ENCODE measurements around the gene NCOR2.

NCOR2 gene

DNA sequence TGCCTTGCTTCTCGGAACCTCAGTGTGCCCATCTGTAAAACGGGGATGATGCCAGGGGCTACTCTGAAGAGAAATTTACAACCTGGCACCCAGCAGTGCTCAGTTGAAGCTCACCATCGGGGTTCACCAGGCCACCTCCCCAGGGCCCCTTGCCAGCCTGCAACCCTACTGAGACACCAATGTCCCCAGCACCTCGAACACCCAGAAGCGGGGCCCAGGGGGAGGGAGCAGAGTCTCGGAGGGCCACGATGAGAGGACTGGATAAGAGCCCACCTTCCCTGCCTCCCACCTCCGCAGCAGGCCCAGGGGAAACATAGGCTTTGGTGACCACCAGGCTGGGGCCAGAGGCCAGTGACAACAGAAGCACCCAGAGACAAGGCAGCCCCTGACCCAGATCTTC, 22.4 kb downstream of the NCOR2 start:
- H3K4me3 ChIP-seq (ENCODE audit: low read depth, low read length), result no peak overlapping the region

- H3K4me3 ChIP-seq (ENCODE audit: low read depth, low read length), result no peak overlapping the region
Measured at GRCh38 chr12:124544311-124544970, 23.0 kb downstream of the NCOR2 start.

DNA sequence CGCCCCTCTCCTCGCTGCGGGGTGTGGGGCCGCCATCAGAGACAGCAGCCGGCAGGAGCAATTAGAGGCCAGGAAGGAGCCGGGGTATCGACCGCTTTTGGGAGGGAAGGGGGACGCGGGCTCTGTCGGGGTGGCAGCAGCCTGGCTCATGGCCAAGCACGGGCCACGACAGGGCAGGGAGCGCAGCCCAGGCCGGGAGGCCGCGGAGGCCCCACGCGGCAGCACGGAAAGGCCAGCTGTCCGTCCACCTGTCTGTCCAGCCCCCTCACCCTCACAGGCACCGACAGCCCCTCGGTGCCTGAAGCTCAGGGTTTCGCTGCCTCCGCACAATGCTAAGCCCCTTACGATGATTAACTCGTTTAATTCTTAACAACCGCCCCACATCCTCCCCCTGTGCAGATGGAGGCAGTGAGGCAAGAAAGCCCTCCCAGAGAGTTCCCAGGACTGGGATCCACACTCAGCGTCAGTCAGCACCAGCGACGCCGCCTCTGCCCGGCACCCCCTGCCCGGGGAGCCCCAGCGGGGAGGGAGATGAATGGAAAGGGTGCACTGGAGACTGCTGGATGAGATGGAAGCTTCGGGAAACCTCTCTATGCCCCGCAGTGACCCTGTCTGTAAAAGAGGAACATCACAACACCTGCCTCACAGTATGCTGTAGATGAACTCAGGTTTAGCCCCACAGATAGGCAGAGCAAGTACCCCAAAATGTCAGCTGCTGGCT, 23.7 kb downstream of the NCOR2 start:
- H3K4me3 ChIP-seq (ENCODE audit: low read depth, low read length), result no peak overlapping the region

- H3K4me3 ChIP-seq (ENCODE audit: low read depth, low read length), result no peak overlapping the region
Measured at GRCh38 chr12:124543052-124543589, 24.3 kb downstream of the NCOR2 start.

DNA sequence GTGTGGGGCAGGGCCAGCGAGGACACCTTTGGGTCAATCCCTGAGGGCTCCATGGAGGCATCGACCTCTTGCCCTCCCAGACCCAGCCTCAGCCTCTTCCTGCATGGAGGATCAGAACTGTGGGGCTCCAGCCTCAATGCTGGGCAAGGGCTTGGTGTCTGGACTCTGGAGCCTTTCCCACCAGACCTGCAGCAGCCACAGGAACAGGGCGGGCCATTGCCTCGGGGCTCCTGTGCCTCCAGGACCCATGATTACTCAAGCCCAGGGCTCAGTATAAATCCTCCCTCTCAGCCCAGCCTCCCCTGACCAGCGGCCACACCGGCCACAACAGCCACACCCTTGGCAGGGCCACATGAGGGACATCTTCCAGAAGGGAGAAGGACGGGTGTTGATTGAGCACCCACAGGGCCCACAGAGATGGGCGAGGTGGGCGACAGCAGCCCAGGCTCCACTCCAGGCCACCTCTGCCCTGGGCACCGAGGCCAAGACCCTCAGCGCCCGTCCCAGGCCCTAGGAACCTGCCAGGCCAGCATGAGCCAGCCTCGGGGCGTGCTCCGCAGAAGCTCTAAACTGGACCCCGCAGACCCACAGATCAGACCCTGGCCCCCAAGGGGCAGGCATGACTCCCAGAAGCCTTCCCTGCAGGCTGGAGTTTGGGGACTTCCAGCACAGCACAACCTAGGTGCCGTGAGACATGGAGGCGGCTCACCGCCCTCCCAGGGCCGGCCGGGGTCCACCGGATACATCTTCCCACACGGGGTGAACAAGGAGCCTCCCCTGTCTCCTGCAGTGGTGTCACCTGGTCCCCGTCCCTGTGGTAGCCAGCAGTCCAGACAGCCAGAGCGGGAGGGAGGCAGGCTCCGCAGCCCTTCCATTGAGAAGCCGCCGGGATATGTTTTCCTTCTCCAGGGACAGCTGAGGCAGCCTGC, 25.1 kb downstream of the NCOR2 start:
- H3K4me3 ChIP-seq (ENCODE audit: low read depth, low read length), result no peak overlapping the region

- H3K4me3 ChIP-seq (ENCODE audit: low read depth, low read length), result no peak overlapping the region
Measured at GRCh38 chr12:124541322-124541721, 26.1 kb downstream of the NCOR2 start.

GRCh38 chr12:124539084-124540041, 28.0 kb downstream of the NCOR2 start:
- H3K4me3 ChIP-seq (ENCODE audit: low read depth, low read length), result no peak overlapping the region

GRCh38 chr12:124538194-124539082, 29.0 kb downstream of the NCOR2 start:
- no peak overlapping the region for H3K4me3 ChIP-seq (ENCODE audit: low read depth, low read length)

- H3K4me3 ChIP-seq (ENCODE audit: low read depth, low read length), result no peak overlapping the region
Measured at GRCh38 chr12:124537525-124538193, 29.8 kb downstream of the NCOR2 start.

- H3K4me3 ChIP-seq (ENCODE audit: low read depth, low read length), result no peak overlapping the region
Measured at GRCh38 chr12:124536641-124537040, 30.8 kb downstream of the NCOR2 start.

DNA sequence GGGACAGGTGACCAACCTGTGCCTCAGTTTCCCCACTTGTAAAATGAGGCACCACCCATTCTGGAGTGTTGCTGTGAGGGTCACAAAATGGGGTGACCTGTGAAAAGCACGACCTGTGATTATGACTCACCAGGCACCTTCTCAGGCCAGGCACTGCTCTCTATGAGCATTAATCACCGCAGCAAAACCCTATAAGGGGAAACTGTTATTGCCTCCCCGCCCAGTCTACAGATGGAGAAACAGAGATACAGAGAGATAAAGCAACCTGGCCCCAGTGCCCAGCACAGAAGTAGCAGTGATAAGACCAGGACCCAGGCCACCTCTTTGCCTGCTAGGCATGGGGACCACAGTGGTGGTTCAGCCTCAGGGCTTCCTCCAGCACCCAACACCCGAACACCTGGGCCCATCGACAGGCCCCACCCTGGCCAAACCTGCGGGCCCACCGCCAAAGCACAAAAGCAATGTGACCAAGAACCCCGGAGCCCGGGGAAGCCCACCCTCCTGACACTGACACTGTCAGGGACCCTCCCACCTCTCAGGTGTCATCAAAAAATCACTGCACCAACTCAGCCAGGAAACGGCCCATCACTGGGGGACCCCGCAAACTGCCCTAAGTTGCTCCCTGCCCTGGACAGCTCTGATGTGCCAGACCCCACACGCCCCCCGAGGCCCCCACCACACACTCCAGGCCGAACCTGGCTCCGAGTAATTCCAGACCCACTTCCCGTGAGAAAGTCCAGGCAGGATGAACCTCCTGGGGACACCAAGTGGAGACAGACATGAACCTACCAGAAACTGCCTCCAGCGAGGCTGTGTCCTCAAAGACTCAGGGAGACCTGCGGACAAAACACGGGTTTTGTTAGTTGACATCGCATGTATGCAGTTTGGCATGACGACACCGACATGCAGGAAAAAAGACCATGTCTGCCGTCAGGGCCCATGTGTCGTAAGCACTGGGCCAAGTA, 32.4 kb downstream of the NCOR2 start:
- no peak overlapping the region for H3K4me3 ChIP-seq (ENCODE audit: low read depth, low read length)

GRCh38 chr12:124533456-124533855, 34.0 kb downstream of the NCOR2 start:
- no peak overlapping the region for H3K4me3 ChIP-seq (ENCODE audit: low read depth, low read length)

- H3K4me3 ChIP-seq (ENCODE audit: low read depth, low read length), result no peak overlapping the region
Measured at GRCh38 chr12:124532967-124533366, 34.4 kb downstream of the NCOR2 start.

GRCh38 chr12:124532331-124532750, 35.1 kb downstream of the NCOR2 start:
- H3K4me3 ChIP-seq (ENCODE audit: low read depth, low read length), result no peak overlapping the region

GRCh38 chr12:124531906-124532305, 35.5 kb downstream of the NCOR2 start:
- no peak overlapping the region for H3K4me3 ChIP-seq (ENCODE audit: low read depth, low read length)

GRCh38 chr12:124531281-124531745, 36.1 kb downstream of the NCOR2 start:
- no peak overlapping the region for H3K4me3 ChIP-seq (ENCODE audit: low read depth, low read length)

DNA sequence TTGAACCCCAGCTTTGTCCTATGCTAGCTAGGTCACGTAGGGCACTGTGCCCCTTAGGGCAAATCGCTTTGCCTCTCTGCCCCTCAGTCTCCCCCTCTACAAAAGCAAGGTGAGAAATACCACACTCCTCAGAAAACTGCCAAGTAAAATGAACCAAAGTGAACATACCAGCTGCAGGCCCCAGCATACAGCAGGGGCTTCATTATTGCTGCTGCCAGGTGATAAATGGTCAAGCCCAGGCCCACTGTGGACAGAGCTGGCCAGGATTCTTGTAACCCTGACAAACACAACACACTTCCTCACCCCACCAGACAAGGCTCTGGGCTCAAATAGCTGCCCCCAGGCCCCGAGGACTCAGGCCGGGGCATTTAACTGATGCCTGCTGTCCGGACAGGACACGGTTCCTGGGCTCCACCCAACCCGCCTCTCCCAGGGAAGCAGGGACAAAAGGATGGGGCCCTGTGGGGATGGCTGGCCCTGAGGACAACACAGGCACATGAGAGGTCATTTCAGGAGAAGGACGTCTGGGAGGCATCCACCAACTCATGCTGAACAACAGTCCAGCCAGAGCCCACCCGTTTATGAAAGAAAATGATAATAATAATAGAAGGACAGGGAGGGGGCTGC, 36.7 kb downstream of the NCOR2 start:
- no peak overlapping the region for H3K4me3 ChIP-seq (ENCODE audit: low read depth, low read length)
